Activated naive CD4-positive, alpha-beta T cell (primary cell): Measurements from ENCODE around the gene NDUFV3.
"Not testable (repeated sequence)": the region's sequence is repeated elsewhere in the genome, so short reads cannot be mapped to it uniquely, and the experiment has no call there.

Experiments used
- DNase-seq, 4 experiments: peaks; one replicate each; lab custom pipeline; 2025; lab: John Stamatoyannopoulos, UW

The NDUFV3 gene

DNA sequence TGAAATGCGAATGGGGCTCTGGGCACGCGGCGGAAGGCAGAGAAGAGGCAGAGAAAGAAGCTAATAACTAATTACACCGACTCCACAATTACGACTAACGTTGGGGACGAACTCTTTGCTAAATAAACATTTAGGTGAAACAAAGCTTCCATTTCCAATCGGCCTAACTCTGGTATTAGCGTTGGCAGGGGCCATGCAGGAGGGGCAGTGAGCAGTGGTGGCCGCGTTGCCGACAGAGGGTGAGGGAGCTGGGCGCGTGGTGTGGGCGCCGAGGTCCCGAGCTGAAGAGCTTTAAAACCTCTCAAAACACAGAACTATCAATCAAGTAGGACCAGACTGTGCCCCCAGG lies 553 bp upstream of the NDUFV3 start:
- DNase-seq: no peak

DNA sequence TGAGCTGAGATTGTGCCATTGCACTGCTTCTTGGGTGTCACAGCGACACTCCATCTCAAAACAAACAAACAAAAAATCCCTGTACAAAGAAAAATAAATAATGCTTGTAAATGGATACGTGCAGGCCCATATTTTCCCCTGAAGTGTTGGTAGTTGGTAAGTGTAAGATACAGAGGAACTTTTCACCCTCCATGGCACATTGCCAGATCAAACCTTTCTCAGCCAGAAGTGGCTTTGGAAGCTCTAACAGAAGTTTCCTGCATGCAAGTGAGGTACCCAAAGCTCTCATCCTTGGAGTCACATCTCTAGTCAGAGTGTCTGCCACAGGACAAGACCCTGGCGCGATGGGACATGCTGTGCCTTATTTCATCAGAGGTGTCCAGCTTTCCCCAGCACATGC lies 7.3 kb downstream of the NDUFV3 start:
- no peak for DNase-seq

DNA sequence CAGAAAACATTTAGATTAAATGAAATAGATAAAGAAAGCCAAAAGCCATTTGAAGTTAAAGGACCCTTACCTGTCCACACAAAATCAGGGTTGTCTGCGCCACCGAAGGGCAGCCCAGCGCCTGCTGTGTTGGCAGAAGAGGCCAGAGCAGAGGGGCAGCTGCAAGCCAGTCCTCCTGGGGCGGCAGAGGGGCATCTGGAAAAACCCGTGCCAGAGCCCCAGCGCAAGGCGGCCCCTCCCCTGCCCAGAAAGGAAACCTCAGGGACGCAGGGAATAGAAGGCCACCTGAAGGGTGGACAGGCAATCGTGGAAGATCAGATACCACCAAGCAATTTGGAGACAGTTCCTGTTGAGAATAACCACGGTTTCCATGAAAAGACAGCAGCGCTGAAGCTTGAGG lies 10.7 kb downstream of the NDUFV3 start:
- DNase-seq: no peak

DNA sequence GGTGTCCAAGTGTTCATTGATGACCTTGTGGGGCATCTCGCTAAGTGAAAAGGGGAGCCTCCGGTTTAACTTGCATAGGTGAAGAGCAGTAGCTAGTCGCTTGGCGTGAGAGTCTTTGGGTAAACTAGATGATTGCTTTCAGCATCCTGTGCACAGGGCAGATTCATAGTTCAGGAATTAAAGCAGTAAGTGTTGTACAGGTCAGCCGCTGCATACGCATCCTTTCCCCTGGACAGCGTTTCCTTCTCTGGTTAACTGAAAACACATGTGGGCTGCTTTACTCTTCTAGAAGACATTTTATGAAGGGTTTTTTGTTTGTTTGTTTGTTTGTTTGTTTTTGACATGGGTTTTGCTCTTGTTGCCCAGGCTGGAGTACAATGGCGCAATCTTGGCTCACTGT lies 12.1 kb downstream of the NDUFV3 start:
- DNase-seq: no peak

DNA sequence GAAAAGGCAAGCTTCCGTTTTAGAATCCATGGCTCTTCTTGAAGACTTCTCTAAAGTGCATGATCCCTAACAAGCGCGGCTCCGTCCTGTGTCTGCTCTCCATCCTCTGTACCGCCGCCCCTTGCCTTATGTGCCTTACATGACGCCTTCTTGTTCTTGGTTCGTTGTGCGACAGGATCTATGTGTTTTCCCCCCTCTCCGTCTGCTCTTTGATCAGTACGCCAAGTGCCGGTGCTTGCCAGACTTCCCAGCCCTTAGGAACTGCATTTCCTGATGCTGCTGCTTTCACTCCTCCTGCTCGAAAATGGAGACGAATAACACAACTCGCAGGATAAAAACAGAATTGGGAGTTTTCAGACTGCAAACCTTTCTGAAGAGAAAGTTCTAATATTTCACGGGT lies 13.1 kb downstream of the NDUFV3 start:
- DNase-seq: no peak

DNA sequence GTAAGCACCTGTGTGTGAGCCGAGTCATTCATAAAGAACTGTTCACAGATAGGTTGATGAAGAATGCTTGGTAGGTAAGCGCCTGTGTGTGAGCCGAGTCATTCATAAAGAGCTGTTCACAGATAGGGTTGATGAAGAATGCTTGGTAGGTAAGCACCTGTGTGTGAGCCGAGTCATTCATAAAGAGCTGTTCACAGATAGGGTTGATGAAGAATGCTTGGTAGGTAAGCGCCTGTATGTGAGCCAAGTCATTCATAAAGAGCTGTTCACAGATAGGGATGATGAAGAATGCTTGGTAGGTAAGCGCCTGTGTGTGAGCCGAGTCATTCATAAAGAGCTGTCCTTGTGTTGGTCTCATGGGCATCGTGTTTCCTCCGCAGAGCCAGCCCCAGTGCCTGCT lies 15.4 kb downstream of the NDUFV3 start:
- not testable (repeated sequence) for DNase-seq

DNA sequence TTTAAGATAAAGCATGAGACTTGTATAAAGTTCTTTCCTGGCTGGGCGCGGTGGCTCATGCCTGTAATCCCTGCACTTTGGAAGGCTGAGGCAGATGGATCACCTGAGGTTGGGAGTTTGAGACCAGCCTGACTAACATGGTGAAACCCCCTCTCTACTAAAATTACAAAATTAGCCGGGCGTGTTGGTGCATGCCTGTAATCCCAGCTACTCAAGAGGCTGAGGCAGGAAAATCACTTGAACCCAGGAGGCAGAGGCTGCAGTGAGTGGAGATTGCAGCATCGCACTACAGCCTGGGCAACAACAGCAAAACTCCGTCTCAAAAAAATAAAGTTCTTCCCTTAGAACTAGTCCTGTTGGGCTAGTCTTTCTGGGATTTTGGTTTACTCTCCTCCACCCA lies 18.8 kb downstream of the NDUFV3 start:
- DNase-seq: not testable (repeated sequence)

DNA sequence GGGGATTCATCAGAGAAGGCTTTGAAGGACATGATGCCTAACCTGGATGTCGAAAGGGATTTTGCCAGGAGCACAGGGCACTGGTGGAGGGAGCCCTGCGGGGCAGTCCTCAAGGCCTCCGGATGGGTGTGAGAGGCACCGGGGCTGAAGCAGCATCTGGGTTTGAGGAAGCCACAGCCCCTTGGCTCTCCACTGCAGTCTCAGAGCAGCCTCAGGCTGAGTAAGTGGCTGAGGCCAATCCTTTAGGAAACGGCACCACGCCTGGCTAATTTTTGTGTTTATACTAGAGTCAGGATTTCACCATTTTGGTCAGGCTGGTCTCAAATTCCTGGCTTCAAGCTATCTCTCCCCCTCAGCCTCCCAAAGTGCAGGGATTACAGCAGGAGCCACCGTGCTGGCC lies 20.4 kb downstream of the NDUFV3 start:
- no peak for DNase-seq

DNA sequence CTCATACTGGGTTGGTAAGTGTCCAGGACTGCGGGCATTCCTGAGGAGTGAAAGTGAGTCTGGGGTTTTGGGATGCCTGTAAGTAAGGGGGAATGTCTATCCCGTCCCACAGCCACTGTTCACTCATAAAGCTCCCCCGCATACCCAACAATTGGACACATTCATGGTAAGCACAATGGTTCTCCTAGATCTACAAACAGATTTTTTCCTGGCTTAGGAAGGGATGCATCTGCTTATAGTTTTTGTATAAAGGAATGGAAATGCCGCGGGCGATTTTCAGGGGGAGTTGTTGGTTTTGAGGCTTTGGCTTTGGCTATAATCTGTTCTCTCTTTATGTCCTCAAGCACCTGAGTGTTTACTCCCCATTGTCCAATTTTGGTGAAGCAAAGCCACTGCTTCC lies 25.2 kb downstream of the NDUFV3 start:
- DNase-seq: no peak

DNA sequence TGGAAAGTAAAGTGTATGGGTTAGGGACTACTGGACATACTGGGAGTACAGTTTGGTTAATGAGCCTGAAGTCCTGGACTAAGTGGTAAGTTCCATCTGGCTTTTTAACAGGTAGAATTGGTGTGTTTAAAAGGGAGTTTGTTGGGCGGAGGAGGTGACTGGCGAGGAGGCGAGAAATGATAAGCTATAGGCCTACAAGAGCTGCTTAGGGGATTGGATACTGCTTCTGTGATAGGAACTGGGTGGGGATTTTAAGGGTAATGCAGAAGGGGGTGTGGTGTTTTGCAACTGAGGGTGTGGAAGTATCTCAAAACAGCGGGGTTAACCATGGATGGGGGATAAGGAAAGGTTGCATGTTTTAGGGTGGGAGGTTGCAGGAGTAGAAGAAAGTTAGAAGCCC lies 28.8 kb downstream of the NDUFV3 start:
- DNase-seq: no peak

DNA sequence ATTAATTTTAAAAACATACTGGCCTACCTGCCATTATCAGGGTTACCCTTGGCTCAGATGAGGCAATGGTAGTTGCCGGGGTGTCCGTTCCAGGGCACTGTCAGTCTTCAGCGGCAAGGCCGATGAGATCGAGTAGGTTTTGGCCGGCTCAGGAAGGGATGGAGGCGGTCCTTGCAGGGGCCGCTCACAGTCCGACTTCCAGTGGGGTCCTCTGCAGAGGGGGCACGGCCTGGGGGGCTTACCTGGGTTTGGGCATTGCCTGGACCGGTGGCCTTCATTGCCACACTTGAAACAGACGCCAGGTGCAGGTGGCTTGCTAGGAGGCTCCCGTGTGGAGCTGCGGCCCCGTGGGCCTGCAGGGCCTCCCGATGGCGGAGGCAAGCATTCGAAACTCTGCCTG lies 29.8 kb downstream of the NDUFV3 start:
- DNase-seq: no peak

DNA sequence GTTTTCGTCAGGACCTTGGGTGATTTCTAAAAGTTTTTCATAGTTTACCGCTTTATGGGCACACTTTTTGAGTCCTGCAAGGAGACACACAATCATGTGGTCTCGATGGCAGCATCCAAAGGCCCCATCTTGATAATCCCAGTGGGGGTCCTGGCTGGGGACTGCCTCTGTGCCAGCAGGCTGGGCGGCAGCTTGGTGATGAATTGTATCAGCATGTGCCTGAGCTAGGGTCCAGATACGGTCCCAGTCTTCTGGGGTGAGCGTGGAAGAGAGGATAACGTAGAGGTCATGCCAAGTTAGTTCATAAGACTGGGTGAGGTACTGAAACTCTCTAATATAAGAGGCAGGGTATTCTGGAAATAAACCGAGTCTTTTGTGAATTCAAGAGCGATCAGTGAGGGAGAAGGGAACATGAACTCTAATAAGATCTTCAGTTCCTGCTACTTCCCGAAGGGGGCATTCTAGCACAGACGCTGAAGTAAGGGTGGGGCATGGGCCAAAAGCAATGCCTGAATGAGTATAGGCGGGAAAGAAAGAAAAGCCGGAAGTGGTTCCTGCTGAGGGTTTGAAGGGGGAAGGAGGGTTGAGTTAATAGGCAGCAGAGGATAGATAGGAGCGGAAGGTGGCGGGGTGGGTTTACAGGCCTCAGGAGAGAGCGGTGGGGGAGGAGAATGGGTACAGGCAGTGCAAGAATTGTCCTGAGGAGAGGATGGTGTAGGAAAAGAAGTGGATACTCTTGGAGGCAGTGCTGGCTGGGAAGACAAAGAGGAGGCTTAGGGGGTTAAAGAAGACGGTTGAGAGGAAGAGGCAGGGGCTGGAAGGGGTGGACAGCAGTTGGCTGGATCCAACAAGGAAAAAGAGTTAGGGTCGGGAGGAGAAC lies 30.7 kb downstream of the NDUFV3 start:
- peak in 3 of 4 experiments; percentile 15 to 47 (median 44) for DNase-seq

DNA sequence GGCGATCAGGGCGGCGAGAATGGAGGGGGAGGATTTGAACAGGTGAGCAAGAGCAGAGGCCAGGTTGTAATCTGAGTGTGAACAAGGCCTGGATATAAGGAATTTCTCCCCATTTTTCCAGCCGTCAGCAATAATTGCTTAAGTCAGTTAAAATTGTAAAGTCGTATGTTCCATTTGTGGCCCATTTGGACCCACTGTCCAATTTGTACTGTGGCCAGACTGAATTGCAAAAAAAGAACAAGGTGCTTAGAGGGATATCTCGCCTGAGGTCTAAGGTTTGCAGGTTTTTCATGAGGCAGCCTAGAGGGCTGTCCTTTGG lies 31.3 kb downstream of the NDUFV3 start:
- DNase-seq: no peak

DNA sequence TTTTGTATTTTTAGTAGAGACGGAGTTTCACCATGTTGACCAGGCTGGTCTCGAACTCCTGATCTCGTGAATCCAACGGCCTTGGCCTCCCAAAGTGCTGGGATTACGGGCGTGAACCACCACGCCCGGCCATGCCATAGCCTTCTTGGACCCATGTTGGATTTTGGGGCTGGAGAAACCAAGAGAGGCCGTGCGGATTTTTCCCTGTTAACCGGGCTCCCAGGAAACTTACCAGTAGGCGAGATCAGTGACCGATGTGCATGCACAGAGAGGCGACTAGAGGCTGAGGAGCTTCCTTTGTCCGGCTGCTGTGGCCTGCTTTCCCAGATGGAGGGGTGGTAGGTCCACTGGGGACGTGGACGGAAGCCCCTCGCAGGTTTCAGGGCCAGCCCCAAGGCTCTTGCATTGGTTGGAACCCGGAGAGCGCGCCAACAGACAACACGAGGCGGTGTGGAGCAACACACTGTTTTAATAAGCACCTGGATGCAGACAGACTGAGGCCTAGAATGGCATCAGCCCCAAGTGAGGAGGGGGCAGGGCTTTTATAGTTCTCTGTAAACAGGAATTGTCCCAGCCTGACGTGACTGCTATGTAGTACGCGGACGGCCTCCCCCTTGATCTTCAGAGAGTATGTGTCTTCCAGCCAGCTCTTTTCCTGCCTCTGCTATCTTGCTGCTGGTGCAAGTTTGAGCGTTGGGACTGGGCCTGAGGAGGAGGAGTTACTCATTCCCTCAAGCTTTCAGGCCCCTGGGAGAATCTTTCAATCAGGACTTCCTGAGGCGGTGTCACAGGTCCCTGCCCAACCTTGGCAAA lies 32.2 kb downstream of the NDUFV3 start, which contains the start of gene ERVH48-1:
Gene ERVH48-1 (minus strand): TSS at position 517 of the 813 bp plus-strand sequence. CDS start 6,624 bp downstream, outside the sequence.
- peak in 1 of 4 experiments; percentile 17 for DNase-seq

DNA sequence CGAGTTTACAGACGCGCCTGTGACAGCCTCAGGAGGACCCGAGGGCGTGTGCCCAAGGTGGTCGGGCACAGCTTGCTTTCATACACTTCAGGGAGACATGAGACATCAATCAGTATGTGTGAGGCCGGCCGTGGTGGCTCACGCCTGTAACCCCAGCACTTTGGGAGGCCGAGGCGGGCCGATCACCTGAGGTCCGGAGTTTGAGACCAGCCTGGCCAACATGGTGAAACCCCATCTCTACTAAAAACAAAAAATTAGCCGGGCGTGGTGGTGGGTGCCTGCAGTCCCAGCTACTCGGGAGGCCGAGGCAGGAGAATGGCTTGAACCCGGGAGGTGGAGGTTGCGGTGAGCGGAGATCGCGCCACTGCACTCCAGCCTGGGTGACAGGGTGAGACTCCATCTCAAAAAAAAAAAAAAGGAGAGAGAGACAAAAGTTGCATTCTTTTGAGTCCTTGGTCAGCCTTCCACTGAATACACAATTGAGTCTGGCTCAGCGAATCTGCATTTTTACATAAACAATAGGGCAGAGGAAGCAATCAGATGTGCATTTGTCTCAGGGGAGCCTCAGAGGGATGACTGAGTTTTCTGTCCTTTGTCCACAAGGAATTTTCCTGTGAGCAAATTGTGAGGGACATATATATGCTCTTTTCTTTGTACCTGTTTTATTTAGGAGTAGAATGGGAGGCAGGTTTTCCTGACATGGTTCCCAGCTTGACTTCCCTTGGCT lies 34.5 kb downstream of the NDUFV3 start:
- not testable (repeated sequence) for DNase-seq

DNA sequence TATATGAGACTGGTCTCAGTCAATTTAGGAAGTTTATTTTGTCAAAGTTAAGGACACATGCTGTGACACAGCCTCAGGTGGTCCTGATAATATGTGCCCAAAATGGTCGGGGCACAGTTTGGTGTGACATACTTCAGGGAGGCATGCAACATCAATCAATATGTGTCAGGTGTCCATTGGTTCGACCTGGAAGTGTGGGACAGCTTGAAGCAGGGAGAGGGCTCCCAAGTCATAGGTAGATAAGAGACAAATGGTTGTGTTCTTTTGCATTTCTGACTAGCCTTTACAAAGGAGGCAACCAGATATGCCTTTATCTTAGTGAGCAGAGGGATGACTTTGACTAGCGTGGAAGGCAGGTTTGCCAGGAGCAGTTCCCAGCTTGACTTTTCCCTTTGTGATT lies 36.9 kb downstream of the NDUFV3 start:
- DNase-seq: no peak

DNA sequence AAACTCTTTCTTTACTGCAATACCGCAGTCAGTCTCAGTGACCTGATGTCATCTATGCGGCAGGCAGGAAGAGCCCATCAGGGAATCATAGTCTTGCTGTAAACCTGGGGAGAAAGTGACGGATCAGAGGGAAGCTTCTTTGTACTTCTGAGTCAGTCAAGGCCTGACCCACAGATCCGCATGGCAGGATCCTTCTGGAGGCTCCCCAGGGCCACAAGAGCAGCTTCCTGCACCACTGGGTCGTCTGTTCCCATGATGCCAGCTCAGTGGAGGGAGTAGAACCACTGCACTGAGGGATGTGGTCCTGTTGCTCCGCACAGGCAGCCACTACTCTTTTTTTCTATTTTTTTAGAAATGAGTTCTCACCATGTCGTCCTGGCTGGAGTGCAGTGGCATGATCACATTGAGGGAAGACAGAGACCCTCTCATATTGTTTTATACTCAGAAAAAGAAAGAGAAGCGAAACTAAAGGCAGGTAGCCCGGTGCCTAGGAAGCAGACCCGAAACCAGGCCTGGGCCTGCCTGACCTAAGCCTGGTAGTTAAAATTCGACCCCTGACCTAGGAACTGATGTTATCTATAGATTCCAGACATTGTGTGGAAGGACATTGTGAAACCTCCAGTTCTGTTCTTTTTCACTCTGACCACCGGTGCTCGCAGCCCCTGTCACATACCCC lies 38.6 kb downstream of the NDUFV3 start:
- DNase-seq: no peak

DNA sequence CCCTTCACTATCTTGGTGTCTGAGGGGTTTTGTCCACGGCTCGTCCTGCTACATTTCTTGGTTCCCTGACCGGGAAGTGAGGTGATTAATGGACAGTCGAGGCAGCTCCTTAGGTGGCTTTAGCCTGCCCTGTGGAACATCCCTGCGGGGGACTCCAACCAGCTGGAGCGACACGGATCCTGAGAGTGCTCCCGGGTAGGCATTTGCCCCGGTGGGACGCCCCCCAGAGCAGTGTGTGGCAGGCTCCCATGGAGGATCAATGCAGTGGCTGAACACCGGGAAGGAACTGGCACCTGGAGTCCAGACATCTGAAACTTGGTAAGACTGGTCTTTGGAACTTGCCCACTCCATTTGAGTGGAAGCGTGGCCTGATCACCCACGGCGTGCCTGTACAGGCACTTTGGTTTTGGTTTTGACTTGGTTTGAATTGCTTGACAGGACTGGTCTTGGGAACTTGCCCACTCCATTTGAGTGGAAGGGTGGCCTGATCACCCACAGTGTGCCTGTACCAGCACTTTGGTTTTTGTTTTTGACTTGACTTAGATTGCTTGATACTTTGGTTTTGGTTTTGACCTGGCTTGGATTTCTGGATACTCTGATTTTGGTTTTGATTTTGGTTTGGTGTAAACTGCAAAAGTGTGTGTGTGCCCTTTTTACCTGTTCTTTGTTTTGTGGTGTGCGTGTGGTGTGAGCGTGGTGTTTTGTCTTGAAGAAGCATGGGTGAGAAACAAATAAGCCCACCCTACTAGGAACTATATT lies 39.4 kb downstream of the NDUFV3 start:
- DNase-seq: not testable (repeated sequence)

DNA sequence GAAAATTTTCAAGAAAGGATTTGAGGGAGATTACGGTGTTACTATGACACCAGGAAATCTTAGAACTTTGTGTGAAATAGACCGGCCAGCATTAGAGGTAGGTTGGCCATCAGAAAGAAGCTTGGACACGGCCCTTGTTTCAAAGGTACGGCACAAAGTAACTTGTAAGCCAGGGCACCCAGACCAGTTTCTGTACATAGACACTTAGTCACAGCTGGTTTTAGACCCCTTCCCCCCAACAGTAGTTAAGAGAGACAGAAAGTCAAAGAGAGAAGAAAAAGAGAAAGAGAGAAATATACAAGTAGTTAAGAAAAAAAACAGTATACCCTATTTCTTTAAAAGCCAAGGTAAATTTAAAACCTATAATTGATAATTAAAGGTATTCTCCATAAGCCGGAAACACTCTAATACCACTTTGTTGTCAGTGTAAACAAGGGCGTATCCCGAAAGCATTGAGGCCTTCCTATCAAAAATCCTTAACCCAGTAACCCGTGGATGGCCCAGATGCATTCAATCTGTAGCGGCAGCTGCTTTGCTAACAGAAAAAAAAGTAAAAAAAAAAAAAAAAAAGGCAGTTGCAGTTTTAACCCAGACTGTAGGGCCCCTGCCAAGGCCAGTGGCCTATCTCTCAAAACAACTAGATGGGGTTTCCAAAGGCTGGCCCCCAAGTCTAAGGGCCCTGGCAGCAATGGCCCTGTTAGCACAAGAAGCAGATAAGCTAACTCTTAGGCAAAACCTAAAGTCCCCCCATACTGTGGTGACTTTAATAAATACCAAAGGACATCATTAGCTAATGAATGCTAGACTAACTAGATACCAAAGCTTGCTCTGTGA lies 40.2 kb downstream of the NDUFV3 start:
- DNase-seq: not testable (repeated sequence)

DNA sequence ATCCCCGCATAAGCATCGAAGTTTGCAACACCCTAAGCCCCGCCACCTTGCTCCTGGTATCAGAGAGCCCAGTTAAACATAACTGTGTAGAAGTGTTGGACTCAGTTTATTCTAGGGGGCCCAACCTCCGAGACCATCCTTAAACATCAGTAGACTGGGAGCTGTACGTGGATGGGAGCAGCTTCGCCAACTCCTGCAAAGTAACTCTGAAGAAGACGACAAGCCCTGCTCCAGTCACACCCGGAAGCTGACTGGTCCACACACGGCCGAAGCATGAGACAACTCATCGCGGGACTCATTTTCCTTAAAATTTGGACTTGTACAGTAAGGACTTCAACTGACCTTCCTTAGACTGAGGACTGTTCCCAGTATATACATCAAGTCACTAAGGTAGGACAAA lies 40.9 kb downstream of the NDUFV3 start:
- DNase-seq: not testable (repeated sequence)
